Heart right ventricle (tissue), 16 donors: Measurements from ENCODE around the gene DHX40. TPM values are rescaled to one million over a fixed set of nuclear protein-coding genes. Genes with fewer than 3 reads are reported as not detected.

Source experiments
- ATAC-seq, 8 donors: fragments of 200-7000 bp; cut with Tn5 transposase; one replicate each; pipeline ENCODE4 v1.9.1; 2020; ENCODE audit warnings: mild to moderate bottlenecking in 8 of 8, moderate library complexity in 8 of 8, moderate number of reproducible peaks in 1 of 8
- DNase-seq, 2 donors: peaks; one replicate each; pipeline ENCODE4 v3.0.0-alpha.2; 2020
- H3K27ac ChIP-seq, 10 donors: fragments of 200-600 bp; sonication (generic) in 2 of 10; one replicate each; pipeline versions ENCODE4 v1.5.0 to v1.8.0; 2020 to 2022; ENCODE audit warnings: mild to moderate bottlenecking in 3 of 10
- H3K27me3 ChIP-seq, 7 donors: fragments of 200-600 bp; one replicate each; pipeline ENCODE4 v1.8.0; 2021 to 2022; ENCODE audit warnings: mild to moderate bottlenecking in 2 of 7
- H3K36me3 ChIP-seq, 9 donors: fragments of 200-600 bp; sonication (generic) in 1 of 9; one replicate each; pipeline versions ENCODE4 v1.5.0 to v1.8.0; 2020 to 2022; ENCODE audit warnings: mild to moderate bottlenecking in 2 of 9
- H3K4me1 ChIP-seq, 9 donors: fragments of 200-600 bp; sonication (generic) in 1 of 9; one replicate each; pipeline versions ENCODE4 v1.5.0 to v1.8.0; 2020 to 2022; ENCODE audit warnings: mild to moderate bottlenecking in 4 of 9
- H3K4me3 ChIP-seq, 10 donors: fragments of 200-600 bp; sonication (generic) in 2 of 10; one replicate each; pipeline versions ENCODE4 v1.5.0 to v1.8.0; 2020 to 2022; ENCODE audit warnings: mild to moderate bottlenecking in 7 of 10, moderate library complexity in 2 of 10
- H3K9me3 ChIP-seq, 11 donors: fragments of 200-600 bp in 10 of 11; sonication (generic) in 2 of 11; one replicate each; pipeline versions ENCODE4 v1.5.0 to v1.8.0; 2013 to 2022; ENCODE audit warnings: mild to moderate bottlenecking in 2 of 11, control low read depth in 1 of 11, moderate library complexity in 1 of 11
- CTCF ChIP-seq, 9 donors: fragments of 200-600 bp; sonication (generic) in 2 of 9; IDR thresholded peaks; one replicate each; pipeline versions ENCODE4 v1.5.0 to v1.8.0; 2021 to 2022; ENCODE audit warnings: antibody characterized with exemption in 9 of 9, mild to moderate bottlenecking in 5 of 9, moderate library complexity in 1 of 9
- WGBS, 2 donors: extraction: QIAGEN DNeasy Blood & Tissue Kit; methylation state at CpG; one replicate each; pipeline ENCODE4 v1.1.7; 2013; ENCODE audit warnings: inconsistent platforms in 1 of 2; 5-methylcytosine and 5-hydroxymethylcytosine counted together
- intact Hi-C, 10 donors: fragments of 100-400 bp; cut with DNase I; formaldehyde crosslinking; loops; one replicate each; pipeline versions ENCODE4 v1.11.1 to v1.14.2; 2022
- polyA plus RNA-seq, 2 donors: library from polyadenylated mRNA; stranded (reverse); fragments of 200-250 nt; gene quantifications; one replicate each; pipeline ENCODE4 v1.2.3, GENCODE V29; 2013
- total RNA-seq, 10 donors: library from RNA; stranded (reverse); fragmentation: NEBNext Ultra II Directional in 3 of 10; extraction: Animal tissue kit (Norgen Biotek cat#: 25700) in 3 of 10; gene quantifications; one replicate each; pipeline versions ENCODE4 v1.2.1 to v1.2.4, GENCODE V29; 2021 to 2023
- donor health status: Arrhythmogenic right ventricular cardiomyopathy.
- donor health status: ischemic (EF 13 %, LVEDD 7.1; RV severe dilation, severe dysfunction).
- donor health status: healthy with polysubstance abuse.
- donor health status: DM: no; HTN: yes; CAD: no.
- donor health status: DM: no; HTN: no; CAD: no.
- donor health status: ischemic (EF 25% LVEDD 6.9; RV normal size, moderate dysfunction).
- donor health status: ischemic (EF 25% LVEDD 5.7; RV mildly dilated, moderate dysfunction).
- donor health status: healthy.
- donor health status: DM: yes; HTN: yes; CAD: no.
- donor health status: Ischemic cardiomyopathy.
- donor health status: ischemic (EF 35%, LVEDD 5.7; RV mildly dilated, moderate dysfunction).
- donor health status: nonischemic (EF 11% LVEDD 7.7; RV severe dilation, severe dysfunction).
- donor health status: DM: yes; HTN: yes; CAD: no.
- donor health status: PGD.
- donor health status: ischemic (EF 29% LVEDD 5.4; RV normal size, mild dysfunction).
- donor health status: nonischemic (EF 23%, LVEDD 6.1; RV moderate dilation, normal function).

The DHX40 gene
- total and polyA plus RNA-seq, 12 donors, result 6.9 to 22.9 (median 20.2) TPM

- no peak for TF ChIP-seq CTCF (IDR thresholded peaks at IDR 0.05)
- no peaks in the 10 kb centered on the region for H3K4me1 ChIP-seq
- no peak for ATAC-seq
- no peaks in the 10 kb centered on the region for H3K9me3 ChIP-seq
- no peak overlapping the region for H3K4me3 ChIP-seq
- H3K27me3 ChIP-seq, result no peaks in the 10 kb centered on the region
- no peak for DNase-seq
- WGBS, 2 donors, result 81 to 93% methylated on average over 6 of the region's 6 CpGs
- H3K27ac ChIP-seq, result no peak overlapping the region
- intact Hi-C loops, result loop anchor here in 3 of 10 donors (10.0 kb wide), 1 partner anchor 213 kb away; no protein-coding TSS in a partner anchor
- no peaks in the 10 kb centered on the region for H3K36me3 ChIP-seq
Observed at GRCh38 chr17:59527325-59527917, 38.0 kb upstream of the DHX40 start.

GRCh38 chr17:59527931-59528330 lies 37.5 kb upstream of the DHX40 start:
- Histone ChIP-seq H3K4me1 (no peaks in the 10 kb centered on the region), H3K9me3 (no peaks in the 10 kb centered on the region), H3K27ac (no peak overlapping the region), H3K36me3 (no peaks in the 10 kb centered on the region), H3K4me3 (no peak overlapping the region), H3K27me3 (no peaks in the 10 kb centered on the region)
- ATAC-seq (no peak), DNase-seq (no peak)
- 59 to 76% methylated on average over 1 of the region's 1 CpG for WGBS, 2 donors
- TF ChIP-seq CTCF (IDR thresholded peaks at IDR 0.05), result no peak
- intact Hi-C loops, result loop anchor here in 3 of 10 donors (10.0 kb wide), 1 partner anchor 213 kb away; no protein-coding TSS in a partner anchor

GRCh38 chr17:59530531-59530930 lies 34.9 kb upstream of the DHX40 start:
- Histone ChIP-seq H3K36me3 (no peaks in the 10 kb centered on the region), H3K4me3 (no peak overlapping the region), H3K4me1 (peaks cover 0 to 12% (median 0%) of the 10 kb centered on the region in 9 donors), H3K9me3 (no peaks in the 10 kb centered on the region), H3K27ac (no peak overlapping the region), H3K27me3 (no peaks in the 10 kb centered on the region)
- 43 to 71% methylated on average over 1 of the region's 1 CpG for WGBS, 2 donors
- ATAC-seq (no peak), DNase-seq (no peak)
- TF ChIP-seq CTCF (IDR thresholded peaks at IDR 0.05), result no peak
- intact Hi-C loops, result no loop called here

GRCh38 chr17:59533694-59534093 lies 31.7 kb upstream of the DHX40 start:
- no peak for TF ChIP-seq CTCF (IDR thresholded peaks at IDR 0.05)
- no peaks in the 10 kb centered on the region for H3K36me3 ChIP-seq
- DNase-seq (no peak), ATAC-seq (no peak)
- 81% methylated on average over 5 of the region's 5 CpGs for WGBS, 2 donors
- peaks cover 0 to 2% (median 0%) of the 10 kb centered on the region in 11 donors for H3K9me3 ChIP-seq
- intact Hi-C loops, result no loop called here
- no peak overlapping the region for H3K4me3 ChIP-seq
- peaks cover 0 to 12% (median 0%) of the 10 kb centered on the region in 9 donors for H3K4me1 ChIP-seq
- H3K27ac ChIP-seq, result no peak overlapping the region
- H3K27me3 ChIP-seq, result no peaks in the 10 kb centered on the region
